GM21737 (cell line): ENCODE data around the gene RFX5.

Experiments
- ATAC-seq: cut with Tn5 transposase; IDR thresholded peaks from one replicate; pipeline ENCODE4 v1.9.1; 2021; ENCODE audit warnings: mild to moderate bottlenecking, moderate library complexity; ENCODE audit not compliant: unreplicated experiment

Gene RFX5

GRCh38 chr1:151325646-151326429 lies 21.2 kb downstream of the RFX5 start:
- no peak for ATAC-seq

DNA sequence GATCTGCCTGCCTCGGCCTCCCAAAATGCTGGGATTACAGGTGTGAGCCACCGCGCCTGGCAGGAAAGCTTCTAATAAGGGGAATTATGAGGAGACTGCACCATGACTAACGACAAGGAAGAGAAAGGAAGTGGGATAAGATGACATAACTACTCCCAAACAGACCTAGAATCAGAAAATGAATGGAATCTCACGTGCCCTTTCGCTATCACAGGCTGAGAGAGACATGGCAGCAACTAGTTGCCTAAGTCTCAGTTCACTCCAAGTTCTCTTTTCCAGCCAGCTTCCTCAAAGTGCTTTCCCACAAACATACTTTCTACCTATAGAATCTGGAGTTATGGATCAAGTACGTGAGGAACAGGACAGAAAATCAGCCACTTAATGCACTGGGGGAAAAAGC lies 21.8 kb downstream of the RFX5 start:
- no peak for ATAC-seq

DNA sequence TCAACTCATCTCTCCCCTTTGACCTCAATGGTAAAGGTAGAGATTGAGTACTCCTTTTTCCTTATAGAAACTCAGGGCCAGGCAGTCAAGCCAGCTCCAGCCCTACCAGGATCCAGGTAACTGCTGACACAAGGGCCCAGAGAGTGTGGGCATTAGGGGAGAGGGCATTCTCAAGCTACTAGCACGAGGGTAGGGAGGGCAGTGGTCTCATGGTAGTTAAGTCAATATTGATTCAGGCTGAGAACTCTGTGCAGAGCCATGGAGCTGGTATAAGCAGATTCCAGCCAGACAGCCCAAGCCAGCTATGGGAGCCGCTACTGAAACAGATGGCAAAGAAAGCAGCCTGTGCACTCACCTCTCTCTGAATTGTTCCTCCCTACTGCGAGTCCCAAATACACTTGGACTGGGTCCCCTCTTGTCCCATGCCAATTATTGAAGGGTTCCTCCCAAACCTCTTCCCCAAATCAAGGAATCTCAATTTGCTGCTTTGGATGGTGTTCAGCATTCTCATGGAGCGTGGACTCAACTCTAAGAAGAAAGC lies 22.6 kb downstream of the RFX5 start:
- ATAC-seq: no peak

GRCh38 chr1:151318975-151319374 lies 28.1 kb downstream of the RFX5 start:
- no peak for ATAC-seq

DNA sequence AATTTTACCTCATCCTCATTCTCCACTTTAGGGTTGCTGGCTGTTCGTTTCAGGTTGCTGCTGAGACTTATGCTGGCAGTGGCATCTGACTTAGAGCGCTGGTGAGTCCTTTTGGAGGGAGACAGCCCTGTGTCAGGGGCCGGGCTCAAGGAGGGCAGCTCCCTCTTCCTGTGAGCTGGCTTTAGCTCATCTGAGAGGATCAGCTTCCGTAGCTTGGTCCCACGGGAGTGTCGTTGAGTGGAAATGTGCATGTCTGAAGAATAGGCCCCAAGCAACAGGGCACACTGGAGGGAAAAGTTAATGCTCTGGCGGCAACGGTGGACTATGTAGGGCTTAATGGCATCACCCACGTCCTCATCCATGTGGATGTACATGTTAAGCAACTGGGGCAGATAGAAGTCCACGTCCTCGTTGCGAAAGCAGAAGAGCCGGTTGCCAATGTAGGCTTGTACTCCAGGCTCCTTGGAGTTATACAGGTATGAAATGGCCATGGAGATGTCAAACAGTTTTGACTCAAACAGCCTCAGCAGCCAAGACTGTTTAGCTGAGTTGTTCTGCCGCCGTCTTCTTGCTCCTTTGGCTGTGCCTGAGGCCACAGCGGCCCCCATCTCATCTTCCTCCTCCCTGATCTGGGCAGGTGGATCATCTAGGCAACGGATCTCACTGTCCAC lies 31.4 kb downstream of the RFX5 start:
- ATAC-seq: no peak

GRCh38 chr1:151314137-151314875 lies 32.7 kb downstream of the RFX5 start:
- no peak for ATAC-seq

DNA sequence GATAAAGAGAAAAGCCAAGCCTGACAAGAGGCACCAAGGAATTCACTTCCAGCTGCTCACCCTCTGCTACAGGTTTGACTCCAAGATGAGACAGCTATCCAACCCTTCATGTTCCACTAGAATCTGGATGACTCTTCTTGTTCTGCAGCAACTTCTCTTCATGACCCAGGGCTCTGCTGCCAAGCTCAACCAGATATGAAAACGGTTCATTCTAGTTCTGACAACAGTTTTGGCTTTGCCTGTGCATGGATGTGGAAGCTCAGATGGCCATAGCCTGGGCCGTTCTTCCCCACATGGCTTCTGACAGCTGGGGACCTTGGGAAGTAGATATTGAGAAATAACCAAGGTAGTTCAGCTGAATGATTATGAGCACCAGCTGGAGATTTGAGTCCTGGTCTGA lies 33.6 kb downstream of the RFX5 start:
- no peak for ATAC-seq

DNA sequence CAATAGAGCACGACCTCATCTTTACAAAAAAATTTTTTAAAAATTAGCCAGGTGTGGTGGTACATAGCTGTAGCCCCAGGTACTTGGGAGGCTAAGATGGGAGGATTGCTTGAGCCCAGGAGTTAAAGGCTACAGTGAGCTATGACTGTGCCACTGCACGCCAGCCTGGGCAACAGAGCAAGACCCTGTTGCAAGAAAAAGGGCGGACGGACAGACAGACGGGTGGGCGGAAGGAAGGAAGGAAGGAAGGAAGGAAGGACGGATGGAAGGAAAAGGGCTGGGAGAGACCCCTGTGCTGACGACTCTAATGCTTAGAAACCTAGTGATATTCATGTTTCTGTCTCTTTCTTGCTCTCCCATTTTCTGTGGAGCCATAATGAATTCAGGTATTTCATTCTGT lies 34.2 kb downstream of the RFX5 start:
- ATAC-seq: no peak

DNA sequence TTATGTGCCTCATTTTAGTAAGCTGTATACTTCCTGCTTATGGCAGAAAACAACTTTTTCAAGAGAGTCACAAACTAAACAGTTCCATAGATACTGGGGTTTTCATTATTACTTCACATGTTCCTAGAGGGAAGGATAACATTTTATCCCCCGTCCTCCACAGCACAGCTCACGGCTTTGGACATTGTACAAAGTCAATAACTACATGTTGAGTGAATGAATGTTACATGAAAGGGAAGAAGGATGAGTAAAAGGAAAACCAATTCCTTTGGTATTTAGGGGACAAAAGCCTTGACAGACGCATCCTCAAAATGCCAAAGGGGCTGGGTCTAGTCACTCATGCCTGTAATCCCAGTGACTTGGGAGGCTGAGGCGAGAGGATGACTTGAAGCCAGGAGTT lies 34.6 kb downstream of the RFX5 start:
- ATAC-seq: no peak

- ATAC-seq: no peak
Observed at GRCh38 chr1:151311589-151312331, 35.3 kb downstream of the RFX5 start.

DNA sequence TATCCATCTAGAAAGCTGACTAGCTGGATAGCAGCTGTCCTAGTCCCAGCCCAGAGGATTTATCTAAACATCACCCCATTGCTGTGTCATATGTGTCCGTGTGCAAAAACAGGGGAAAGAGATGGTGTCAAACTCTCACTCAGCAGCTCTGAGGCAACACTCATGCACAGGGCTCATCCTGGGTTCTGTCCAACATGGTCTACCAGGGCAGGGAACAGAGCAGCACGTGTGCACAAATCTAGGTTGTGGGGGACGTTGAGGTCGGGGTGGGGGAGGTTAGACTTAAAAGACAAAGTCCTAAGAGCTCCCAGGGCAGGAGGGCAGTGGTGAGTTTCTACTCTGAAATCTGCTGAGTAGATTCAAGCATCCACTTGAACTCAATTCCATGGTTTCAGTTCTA lies 36.0 kb downstream of the RFX5 start:
- no peak for ATAC-seq

DNA sequence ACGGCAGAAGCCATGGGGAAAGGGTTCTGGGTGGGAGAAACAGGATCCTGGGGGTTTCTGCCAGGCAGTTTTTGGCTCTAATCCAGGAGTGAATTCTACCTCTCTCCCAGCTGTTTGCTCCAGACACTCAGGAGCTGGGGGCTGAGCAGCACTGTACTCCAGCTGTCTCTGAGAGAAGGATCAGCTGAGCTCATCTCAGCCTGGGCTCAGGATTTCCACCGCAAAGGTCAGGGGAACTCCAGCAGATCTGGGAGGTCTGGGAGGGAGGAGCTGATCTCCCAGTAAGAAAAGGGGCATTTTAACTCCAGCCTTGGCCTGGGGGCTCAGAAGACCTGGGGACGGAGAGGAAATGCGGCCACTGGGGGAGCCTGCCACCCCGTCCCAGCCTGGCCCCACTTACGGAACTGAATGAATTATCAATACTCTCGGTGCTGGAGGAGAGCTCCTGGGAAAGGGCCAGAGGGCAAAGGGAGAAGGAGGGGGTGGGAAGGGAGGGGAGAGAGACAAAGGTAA lies 37.2 kb downstream of the RFX5 start:
- no peak for ATAC-seq

GRCh38 chr1:151294742-151295462 lies 52.1 kb downstream of the RFX5 start:
- no peak for ATAC-seq

GRCh38 chr1:151293093-151293492 lies 54.0 kb downstream of the RFX5 start:
- no peak for ATAC-seq

DNA sequence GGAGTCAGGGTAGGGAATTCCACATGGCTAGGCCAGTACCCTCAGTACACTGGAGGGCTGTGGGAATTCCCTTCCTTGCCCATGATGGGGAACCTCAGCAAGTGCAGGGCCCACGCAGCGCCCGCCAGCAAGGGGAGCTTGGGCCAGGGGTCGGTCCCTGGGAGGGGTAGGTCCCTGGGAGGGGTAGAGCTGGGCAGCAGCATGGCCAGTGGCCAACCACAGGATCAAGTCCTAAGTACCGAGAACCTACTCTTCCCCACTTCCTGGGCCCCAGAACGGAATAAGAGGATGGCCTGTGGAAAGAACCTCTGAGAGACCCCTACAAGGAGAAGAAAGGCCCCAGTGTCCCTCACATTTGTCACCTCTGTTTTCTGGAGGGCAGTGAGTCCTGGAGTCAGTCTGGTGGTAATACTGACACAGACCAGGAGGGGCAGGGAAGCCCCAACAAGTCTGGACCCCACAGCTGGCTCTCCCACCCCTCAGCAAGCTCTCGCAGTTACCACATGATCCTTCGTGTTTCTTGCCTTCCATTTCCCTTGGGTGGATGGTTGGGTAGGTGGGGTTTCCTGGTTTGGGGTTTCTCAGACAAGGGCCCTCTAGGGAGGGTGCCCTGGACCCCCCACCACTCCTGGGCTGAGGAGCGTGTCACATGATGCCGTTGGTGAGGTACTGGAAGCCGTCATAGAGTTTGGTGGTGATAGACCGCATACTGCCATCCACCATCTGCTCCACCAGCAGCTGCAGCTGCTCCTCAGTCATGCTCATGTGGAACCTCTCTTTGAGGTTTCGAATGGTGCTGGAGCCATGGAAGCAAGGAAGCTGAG lies 54.6 kb downstream of the RFX5 start:
- ATAC-seq: no peak

- no peak for ATAC-seq
Observed at GRCh38 chr1:151290709-151291303, 56.2 kb downstream of the RFX5 start.
